ENCODE measurements around the gene A3GALT2. TPM values are rescaled to one million over a fixed set of nuclear protein-coding genes. Genes with fewer than 3 reads are reported as not detected.

The A3GALT2 gene
- polyA plus RNA-seq, 1 of the 3 experiments (the other 2 are of a cell fraction) = 0.07 TPM

GRCh38 chr1:33335020-33335419 lies 14.1 kb upstream of the A3GALT2 start:
- CTCF ChIA-PET = interaction anchor here (0.6 to 5.6 kb wide), 6 partner anchors 12 to 280 kb away, joined by 3 to 24 read pairs (median 5); partner anchors contain the start of gene A3GALT2
- H3K4me2 ChIP-seq = no peak overlapping the region
- no peak overlapping the region for H2AFZ ChIP-seq (ENCODE audit: low read depth)
- H3K9me3 ChIP-seq = no peaks in the 10 kb centered on the region
- no peaks in the 10 kb centered on the region for H3K27me3 ChIP-seq (ENCODE audit: insufficient read depth)
- peaks cover 39 to 62% of the 10 kb centered on the region in 2 experiments for H3K4me1 ChIP-seq (ENCODE audit: control insufficient read depth in 1 of 2, insufficient read depth in 2 of 2, low read depth in 1 of 2, low read length in 1 of 2)
- no peaks in the 10 kb centered on the region for H3K9me2 ChIP-seq
- 77% methylated on average over 4 of the region's 4 CpGs for WGBS (ENCODE audit: low lambda C conversion rate)
- H3K79me2 ChIP-seq (ENCODE audit: insufficient read depth) = peaks cover 100% of the 10 kb centered on the region
- no peak overlapping the region for H3K9ac ChIP-seq
- POLR2A ChIA-PET = no interaction called here
- no peak for DNase-seq
- H3K4me3 ChIP-seq (ENCODE audit: low read depth in 2 of 2, low read length in 1 of 2) = no peak overlapping the region
- peak overlapping the region in 1 of 2 experiments; percentile 34; a peak in 1 of 4 replicates for H3K27ac ChIP-seq (ENCODE audit: low read depth in 2 of 2, low read length in 1 of 2)
- TF ChIP-seq IRF3 (IDR thresholded peaks at IDR 0.05; ENCODE audit: low read depth, low read length) (no peak), MXI1 (IDR thresholded peaks at IDR 0.05; ENCODE audit: low read depth, low read length) (no peak), RFX5 (IDR thresholded peaks at IDR 0.05; ENCODE audit: low read length) (no peak), USF2 (IDR thresholded peaks at IDR 0.05; ENCODE audit: borderline replicate concordance, low read depth, low read length) (no peak), FOXM1 (IDR thresholded peaks at IDR 0.05; ENCODE audit: low read depth) (no peak), RXRA (IDR thresholded peaks at IDR 0.05; ENCODE audit: borderline replicate concordance, low read depth) (no peak), EP300 (IDR thresholded peaks at IDR 0.05; ENCODE audit: borderline replicate concordance in 1 of 2, low read depth in 1 of 2, low read length in 1 of 2) (no peak), TCF12 (IDR thresholded peaks at IDR 0.05) (no peak), CHD2 (IDR thresholded peaks at IDR 0.05; ENCODE audit: low read length, partially characterized antibody) (no peak), JUND (IDR thresholded peaks at IDR 0.05) (no peak), USF1 (IDR thresholded peaks at IDR 0.05; ENCODE audit: borderline replicate concordance, low read depth) (no peak), SMC3 (IDR thresholded peaks at IDR 0.05; ENCODE audit: low read depth, low read length) (no peak), TEAD4 (IDR thresholded peaks at IDR 0.05; ENCODE audit: borderline replicate concordance, insufficient read depth) (no peak), REST (IDR thresholded peaks at IDR 0.05; ENCODE audit: low read depth, low read length) (no peak), GATA2 (CRISPR knock-in tag; IDR thresholded peaks at IDR 0.05) (no peak), RCOR1 (IDR thresholded peaks at IDR 0.05; ENCODE audit: low read length) (no peak), MAX (IDR thresholded peaks at IDR 0.05; ENCODE audit: low read depth) (no peak), ELF1 (IDR thresholded peaks at IDR 0.05) (no peak), ZBTB33 (IDR thresholded peaks at IDR 0.05; ENCODE audit: borderline replicate concordance, low read depth) (no peak)
- H3K36me3 ChIP-seq (replicated peaks in 1 of 2; ENCODE audit: control insufficient read depth in 1 of 2, insufficient read depth in 2 of 2, low read length in 1 of 2) = peaks cover 60 to 68% of the 10 kb centered on the region in 2 experiments
- H3F3A ChIP-seq (replicated peaks; ENCODE audit: insufficient read depth) = peaks cover 27% of the 10 kb centered on the region
- peaks cover 100% of the 10 kb centered on the region for H4K20me1 ChIP-seq (ENCODE audit: insufficient read depth)

Data from SK-N-SH (cell line).